OCI-LY7 (cell line): ENCODE results near the gene BRD2.
A peak's percentile ranks its signal among the peaks of the same experiment; 100 is the strongest.

Experiments used
- EZH2phosphoT487 ChIP-seq: fragments of 200-600 bp; sonication (generic); IDR thresholded peaks from 2 replicates; pipeline ENCODE4 v1.6.1; 2018; ENCODE audit warnings: low read depth, borderline replicate concordance, mild to moderate bottlenecking, mixed run types, antibody characterized with exemption, low read length, moderate library complexity, mixed read lengths
- TF ChIP-seq, protein P1 (sequence below): fragments of 200-600 bp; sonication (generic); conservative IDR thresholded peaks from 2 replicates; pipeline ENCODE4 v1.5.1; 2014; ENCODE audit warnings: mild to moderate bottlenecking, antibody characterized with exemption, low read length, moderate library complexity, mixed read lengths

DNA sequence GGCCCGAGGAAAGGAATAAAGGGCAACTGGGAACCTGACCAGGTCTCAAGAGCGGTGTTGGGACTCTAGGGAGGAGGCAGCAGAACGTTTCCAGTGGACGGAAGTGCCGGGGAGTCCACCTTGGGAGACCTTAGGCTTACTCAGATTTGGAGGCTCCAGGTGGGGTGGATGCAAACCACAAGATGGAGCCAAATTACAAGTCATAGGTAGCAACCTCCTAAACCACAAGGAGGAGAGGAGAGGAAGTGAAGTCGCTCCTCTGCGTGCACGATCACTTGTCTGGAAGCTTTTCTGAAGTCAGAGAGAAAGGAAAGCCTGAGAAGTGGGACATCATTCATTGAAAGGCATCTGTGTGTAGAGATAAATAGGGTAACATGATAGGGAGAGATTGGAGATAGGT, 31.7 kb downstream of the BRD2 start:
- TF ChIP-seq, protein P1, sequence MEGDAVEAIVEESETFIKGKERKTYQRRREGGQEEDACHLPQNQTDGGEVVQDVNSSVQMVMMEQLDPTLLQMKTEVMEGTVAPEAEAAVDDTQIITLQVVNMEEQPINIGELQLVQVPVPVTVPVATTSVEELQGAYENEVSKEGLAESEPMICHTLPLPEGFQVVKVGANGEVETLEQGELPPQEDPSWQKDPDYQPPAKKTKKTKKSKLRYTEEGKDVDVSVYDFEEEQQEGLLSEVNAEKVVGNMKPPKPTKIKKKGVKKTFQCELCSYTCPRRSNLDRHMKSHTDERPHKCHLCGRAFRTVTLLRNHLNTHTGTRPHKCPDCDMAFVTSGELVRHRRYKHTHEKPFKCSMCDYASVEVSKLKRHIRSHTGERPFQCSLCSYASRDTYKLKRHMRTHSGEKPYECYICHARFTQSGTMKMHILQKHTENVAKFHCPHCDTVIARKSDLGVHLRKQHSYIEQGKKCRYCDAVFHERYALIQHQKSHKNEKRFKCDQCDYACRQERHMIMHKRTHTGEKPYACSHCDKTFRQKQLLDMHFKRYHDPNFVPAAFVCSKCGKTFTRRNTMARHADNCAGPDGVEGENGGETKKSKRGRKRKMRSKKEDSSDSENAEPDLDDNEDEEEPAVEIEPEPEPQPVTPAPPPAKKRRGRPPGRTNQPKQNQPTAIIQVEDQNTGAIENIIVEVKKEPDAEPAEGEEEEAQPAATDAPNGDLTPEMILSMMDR, result peak; percentile 85
- no peak for TF ChIP-seq EZH2phosphoT487
